GM23248 (cell line): ENCODE data around the gene GPS1. TPM values are rescaled to one million over a fixed set of nuclear protein-coding genes. Genes with fewer than 3 reads are reported as not detected.

ENCODE experiments used
- DNase-seq: peaks from one replicate; pipeline ENCODE4 v3.0.0-alpha.2; 2015
- H2AFZ ChIP-seq: fragments of 200-600 bp; sonication (generic); 2 replicates; pipeline ENCODE4 v1.6.1; 2016; ENCODE audit warnings: antibody characterized with exemption
- H3F3A ChIP-seq: fragments of 200-600 bp; sonication (generic); 2 replicates; pipeline ENCODE4 v1.6.1; 2016; ENCODE audit warnings: mild to moderate bottlenecking, antibody characterized with exemption, mixed run types; ENCODE audit not compliant: insufficient read depth
- H3K27ac ChIP-seq: fragments of 200-600 bp; sonication (generic); 2 replicates; pipeline ENCODE4 v1.5.1; 2016; ENCODE audit warnings: mild to moderate bottlenecking
- H3K27me3 ChIP-seq: fragments of 200-600 bp; sonication (generic); replicated peaks from 2 replicates; pipeline ENCODE4 v1.6.1; 2016; ENCODE audit warnings: mild to moderate bottlenecking; ENCODE audit not compliant: insufficient read depth
- H3K36me3 ChIP-seq: fragments of 200-600 bp; sonication (generic); 2 replicates; pipeline ENCODE4 v1.6.1; 2016; ENCODE audit warnings: low read depth, mild to moderate bottlenecking
- H3K4me1 ChIP-seq: fragments of 200-600 bp; sonication (generic); 2 replicates; pipeline ENCODE4 v1.6.1; 2016; ENCODE audit warnings: mild to moderate bottlenecking; ENCODE audit not compliant: insufficient read depth
- H3K4me2 ChIP-seq: fragments of 200-600 bp; sonication (generic); one replicate; pipeline ENCODE4 v1.6.1; 2016; ENCODE audit warnings: mild to moderate bottlenecking; ENCODE audit not compliant: unreplicated experiment
- H3K4me3 ChIP-seq: fragments of 200-600 bp; sonication (generic); 2 replicates; pipeline ENCODE4 v1.5.1; 2016; ENCODE audit warnings: mild to moderate bottlenecking
- H3K79me2 ChIP-seq: fragments of 200-600 bp; sonication (generic); 2 replicates; pipeline ENCODE4 v1.6.1; 2016; ENCODE audit warnings: mild to moderate bottlenecking; ENCODE audit not compliant: insufficient read depth
- H3K9ac ChIP-seq: fragments of 200-600 bp; sonication (generic); 2 replicates; pipeline ENCODE4 v1.6.1; 2016; ENCODE audit warnings: mild to moderate bottlenecking
- H3K9me2 ChIP-seq: fragments of 200-600 bp; sonication (generic); 2 replicates; pipeline ENCODE4 v1.6.1; 2016; ENCODE audit warnings: mixed run types, mild to moderate bottlenecking, moderate library complexity; ENCODE audit not compliant: insufficient read depth
- H3K9me3 ChIP-seq: fragments of 200-600 bp; sonication (generic); one replicate; pipeline ENCODE4 v1.6.1; 2017; ENCODE audit warnings: low read depth
- H4K20me1 ChIP-seq: fragments of 200-600 bp; sonication (generic); 2 replicates; pipeline ENCODE4 v1.6.0; 2016; ENCODE audit not compliant: insufficient read depth
- EZH2 ChIP-seq: fragments of 200-600 bp; sonication (generic); IDR thresholded peaks from 2 replicates; pipeline ENCODE4 v1.6.1; 2018; ENCODE audit warnings: antibody characterized with exemption, mild to moderate bottlenecking; ENCODE audit not compliant: insufficient read depth, poor library complexity, severe bottlenecking
- EZH2phosphoT487 ChIP-seq: fragments of 200-600 bp; sonication (generic); IDR thresholded peaks from 2 replicates; pipeline ENCODE4 v1.6.1; 2018; ENCODE audit warnings: antibody characterized with exemption, moderate library complexity, mild to moderate bottlenecking, low read depth; ENCODE audit not compliant: insufficient read depth
- WGBS, 2 experiments: methylation state at CpG; one replicate each; pipeline ENCODE4 v1.1.6; 2015 to 2017; ENCODE audit warnings: low lambda C conversion rate in 2 of 2, low coverage in 1 of 2; ENCODE audit errors: missing lambda C conversion rate in 2 of 2; 5-methylcytosine and 5-hydroxymethylcytosine counted together
- in situ Hi-C: fragments of 300-500 bp; cut with MboI; formaldehyde crosslinking; loops from 2 replicates; pipeline ENCODE4 v1.15.0; 2020
- polyA plus RNA-seq: library from polyadenylated mRNA; unstranded; fragments of >200 nt; fragmentation: Nextera tagmentation; extraction: Ambion mirVana; gene quantifications from 2 replicates; pipeline ENCODE4 v1.2.1, GENCODE V29; 2016
- total RNA-seq: library from RNA; depleted of rRNA; stranded (reverse); fragments of >200 nt; shearing (Covaris generic); gene quantifications from 2 replicates; pipeline ENCODE4 v1.2.3, GENCODE V29; 2014

The GPS1 gene
- total and polyA plus RNA-seq, 2 experiments from 2014 or later, result 104 to 130 TPM

- TF ChIP-seq EZH2phosphoT487 (no peak), EZH2 (no peak)
- WGBS, 2 experiments, result 92 to 95% methylated on average over 17 of the region's 17 CpGs
- in situ Hi-C loops, result no loop called here
Measured at GRCh38 chr17:82024859-82025258, 26.8 kb upstream of the GPS1 start.

GRCh38 chr17:82025401-82026107 is 26.1 kb upstream of the GPS1 start:
- in situ Hi-C loops, result no loop called here
- WGBS, 2 experiments, result 92% methylated on average over 21 to 25 of the region's 25 CpGs

More at GRCh38 chr17:82024859-82025258, 26.8 kb upstream of the GPS1 start:
- H3K4me2 ChIP-seq, result no peak overlapping the region
- no peak overlapping the region for H3K27ac ChIP-seq
- peaks cover 5% of the 10 kb centered on the region; the same call in 1 of the 2 replicates for H3K4me1 ChIP-seq
- H3K9me2 ChIP-seq, result no peaks in the 10 kb centered on the region
- no peak overlapping the region for H2AFZ ChIP-seq
- no peak overlapping the region for H3K4me3 ChIP-seq
- H4K20me1 ChIP-seq, result no peaks in the 10 kb centered on the region
- no peaks in the 10 kb centered on the region for H3F3A ChIP-seq
- H3K27me3 ChIP-seq, result no peaks in the 10 kb centered on the region
- H3K9me3 ChIP-seq, result no peaks in the 10 kb centered on the region
- no peak overlapping the region for H3K9ac ChIP-seq
- H3K79me2 ChIP-seq, result no peaks in the 10 kb centered on the region
- H3K36me3 ChIP-seq, result no peaks in the 10 kb centered on the region
- no peak for DNase-seq

DNA sequence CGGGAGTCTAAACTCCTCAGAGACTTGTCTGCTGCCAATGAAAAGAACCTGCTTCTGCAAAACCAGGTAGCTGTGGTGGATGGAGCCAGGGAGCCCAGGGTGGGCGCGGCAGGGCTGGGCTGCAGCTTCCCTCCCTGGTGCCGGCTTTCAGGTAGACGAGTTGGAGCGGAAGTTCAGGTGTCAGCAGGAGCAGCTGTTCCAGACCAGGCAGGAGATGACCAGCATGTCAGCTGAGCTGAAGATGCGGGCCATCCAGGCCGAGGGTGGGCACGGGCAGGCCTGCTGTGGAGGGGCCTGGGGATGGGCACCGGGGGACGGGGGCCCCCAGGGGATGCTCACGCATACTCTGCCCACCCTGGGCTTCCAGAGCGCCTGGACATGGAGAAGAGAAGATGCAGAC is 23.5 kb upstream of the GPS1 start:
- H3K4me3 ChIP-seq, result no peak overlapping the region
- H3K9ac ChIP-seq, result no peak overlapping the region
- 91 to 93% methylated on average over 10 to 13 of the region's 13 CpGs for WGBS, 2 experiments
- H3F3A ChIP-seq, result no peaks in the 10 kb centered on the region
- H3K27me3 ChIP-seq, result no peaks in the 10 kb centered on the region
- H3K4me2 ChIP-seq, result no peak overlapping the region
- no peak overlapping the region for H3K27ac ChIP-seq
- DNase-seq, result no peak
- no peaks in the 10 kb centered on the region for H3K9me3 ChIP-seq
- no peaks in the 10 kb centered on the region for H3K79me2 ChIP-seq
- no peaks in the 10 kb centered on the region for H3K9me2 ChIP-seq
- no peak overlapping the region for H2AFZ ChIP-seq
- in situ Hi-C loops, result no loop called here
- TF ChIP-seq EZH2phosphoT487, result no peak
- no peak for TF ChIP-seq EZH2
- no peaks in the 10 kb centered on the region for H3K36me3 ChIP-seq
- peaks cover 5% of the 10 kb centered on the region; the same call in 1 of the 2 replicates for H3K4me1 ChIP-seq
- no peaks in the 10 kb centered on the region for H4K20me1 ChIP-seq

More at GRCh38 chr17:82025401-82026107, 26.1 kb upstream of the GPS1 start:
- Histone ChIP-seq H3K4me3 (no peak overlapping the region), H4K20me1 (no peaks in the 10 kb centered on the region), H3K27ac (no peak overlapping the region), H3K4me1 (peaks cover 5% of the 10 kb centered on the region; the same call in 1 of the 2 replicates), H3F3A (no peaks in the 10 kb centered on the region), H3K4me2 (no peak overlapping the region), H3K9ac (no peak overlapping the region), H2AFZ (no peak overlapping the region), H3K9me2 (no peaks in the 10 kb centered on the region), H3K27me3 (no peaks in the 10 kb centered on the region), H3K36me3 (no peaks in the 10 kb centered on the region), H3K79me2 (no peaks in the 10 kb centered on the region), H3K9me3 (no peaks in the 10 kb centered on the region)
- no peak for TF ChIP-seq EZH2phosphoT487
- TF ChIP-seq EZH2, result no peak
- DNase-seq, result no peak

DNA sequence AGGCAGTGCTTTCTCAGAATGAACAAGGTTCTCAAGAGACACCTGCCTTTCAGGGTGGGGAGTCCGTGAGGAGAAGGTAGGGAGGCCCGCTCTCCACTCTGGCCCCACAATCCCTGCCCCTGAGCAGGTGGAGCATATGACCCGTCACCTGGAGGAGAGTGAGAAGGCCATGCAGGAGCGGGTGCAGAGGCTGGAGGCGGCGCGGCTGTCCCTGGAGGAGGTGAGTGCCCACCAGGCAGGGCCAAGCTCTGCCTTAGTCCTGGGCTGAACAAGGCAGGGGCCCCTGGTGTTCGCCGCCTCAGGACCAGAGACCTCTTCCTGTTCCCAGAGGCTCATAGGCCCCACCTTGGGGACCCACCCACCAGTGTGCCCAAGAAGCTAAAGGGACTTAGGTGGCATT is 22.7 kb upstream of the GPS1 start:
- WGBS, 2 experiments, result 96 to 100% methylated on average over 9 of the region's 9 CpGs
- H2AFZ ChIP-seq, result no peak overlapping the region
- no peak overlapping the region for H3K4me2 ChIP-seq
- no peak for DNase-seq
- no peaks in the 10 kb centered on the region for H3K27me3 ChIP-seq
- no peaks in the 10 kb centered on the region for H3F3A ChIP-seq
- H3K9me3 ChIP-seq, result no peaks in the 10 kb centered on the region
- H3K79me2 ChIP-seq, result no peaks in the 10 kb centered on the region
- H3K4me3 ChIP-seq, result no peak overlapping the region
- in situ Hi-C loops, result no loop called here
- TF ChIP-seq EZH2phosphoT487 (no peak), EZH2 (no peak)
- H3K9me2 ChIP-seq, result no peaks in the 10 kb centered on the region
- H3K4me1 ChIP-seq, result peaks cover 2% of the 10 kb centered on the region; the same call in 1 of the 2 replicates
- H3K36me3 ChIP-seq, result no peaks in the 10 kb centered on the region
- no peak overlapping the region for H3K27ac ChIP-seq
- no peaks in the 10 kb centered on the region for H4K20me1 ChIP-seq
- no peak overlapping the region for H3K9ac ChIP-seq
